Ascending aorta (tissue), 2 donors: Measurements from ENCODE around the gene SAE1. TPM values are rescaled to one million over a fixed set of nuclear protein-coding genes. Genes with fewer than 3 reads are reported as not detected.

ENCODE experiments used
- DNase-seq, 2 donors: peaks; one replicate each; pipeline ENCODE4 v3.0.0-alpha.2; 2019; ENCODE audit warnings: low spot score in 2 of 2
- H3K27ac ChIP-seq, 2 donors: fragments of 200-600 bp; sonication (generic); one replicate each; pipeline ENCODE4 v1.5.1; 2016 to 2017; ENCODE audit warnings: mild to moderate bottlenecking in 1 of 2
- H3K27me3 ChIP-seq: fragments of 200-600 bp; sonication (generic); one replicate; pipeline ENCODE4 v1.5.1; 2017
- H3K36me3 ChIP-seq, 2 donors: fragments of 200-600 bp; sonication (generic); one replicate each; pipeline ENCODE4 v1.5.1; 2016
- H3K4me1 ChIP-seq, 2 donors: fragments of 200-600 bp; sonication (generic); one replicate each; pipeline ENCODE4 v1.5.1; 2016 to 2017; ENCODE audit warnings: mild to moderate bottlenecking in 1 of 2
- H3K4me3 ChIP-seq, 2 donors: fragments of 200-600 bp; sonication (generic); one replicate each; pipeline ENCODE4 v1.5.1; 2016 to 2017; ENCODE audit warnings: mild to moderate bottlenecking in 1 of 2
- H3K9me3 ChIP-seq, 2 donors: fragments of 200-600 bp; sonication (generic); one replicate each; pipeline ENCODE4 v1.5.1; 2016
- CTCF ChIP-seq, 3 experiments: fragments of 200-600 bp in 2 of 3; fragments of 450-650 bp in 1 of 3; sonication (generic) in 2 of 3; IDR thresholded peaks; one replicate each; pipeline ENCODE4 v1.5.1; 2016 to 2019; ENCODE audit warnings: antibody characterized with exemption in 3 of 3, mild to moderate bottlenecking in 1 of 3, moderate library complexity in 1 of 3
- intact Hi-C: fragments of 100-400 bp; cut with DNase I; formaldehyde crosslinking; loops from one replicate; pipeline ENCODE4 v1.15.1; 2023
- total RNA-seq: library from RNA; depleted of rRNA; stranded (reverse); fragments of >200 nt; gene quantifications from one replicate; pipeline ENCODE4 v1.1.0, GENCODE V29; 2016

Gene SAE1
- total RNA-seq, 1 donor from 2014 or later, result 54.4 TPM

GRCh38 chr19:47226426-47227351 is 96.1 kb downstream of the SAE1 start:
- peak; percentile 86 to 93 for DNase-seq
- peak overlapping the region; percentile 100 for H3K27ac ChIP-seq
- peaks cover 18 to 22% of the 10 kb centered on the region in 2 donors for H3K36me3 ChIP-seq
- TF ChIP-seq CTCF (IDR thresholded peaks at IDR 0.05), result no peak
- intact Hi-C loops, result loop anchor here (1.0 kb wide), 3 partner anchors 18 to 50 kb away; partner anchors contain the start of gene CCDC9
- no peaks in the 10 kb centered on the region for H3K27me3 ChIP-seq
- H3K4me3 ChIP-seq, result peak overlapping the region; percentile 88 to 91
- no peaks in the 10 kb centered on the region for H3K9me3 ChIP-seq
- H3K4me1 ChIP-seq, result peaks cover 14 to 29% of the 10 kb centered on the region in 2 donors

GRCh38 chr19:47227352-47228167 is 96.9 kb downstream of the SAE1 start:
- intact Hi-C loops, result loop anchor here (1.0 kb wide), 1 partner anchor 29 kb away; the partner anchor contains the start of gene CCDC9
- Histone ChIP-seq H3K4me1 (peaks cover 17 to 30% of the 10 kb centered on the region in 2 donors), H3K27ac (peak overlapping the region; percentile 100), H3K4me3 (peak overlapping the region; percentile 88 to 91), H3K27me3 (no peaks in the 10 kb centered on the region), H3K36me3 (peaks cover 11 to 15% of the 10 kb centered on the region in 2 donors), H3K9me3 (no peaks in the 10 kb centered on the region)
- DNase-seq, result peak; percentile 82 to 96
- TF ChIP-seq CTCF (IDR thresholded peaks at IDR 0.05), result no peak

- Histone ChIP-seq H3K36me3 (peaks cover 8 to 15% of the 10 kb centered on the region in 2 donors), H3K27me3 (no peaks in the 10 kb centered on the region), H3K4me3 (peak overlapping the region; percentile 88 to 91), H3K4me1 (peaks cover 17 to 30% of the 10 kb centered on the region in 2 donors), H3K9me3 (no peaks in the 10 kb centered on the region), H3K27ac (peak overlapping the region; percentile 100)
- intact Hi-C loops, result no loop called here
- no peak for TF ChIP-seq CTCF (IDR thresholded peaks at IDR 0.05)
- peak in 1 of 2 donors; percentile 78 for DNase-seq
Measured at GRCh38 chr19:47228168-47228936, 97.7 kb downstream of the SAE1 start.

GRCh38 chr19:47228937-47229675 is 98.5 kb downstream of the SAE1 start:
- H3K27me3 ChIP-seq, result no peaks in the 10 kb centered on the region
- H3K27ac ChIP-seq, result peak overlapping the region; percentile 100
- no peak for DNase-seq
- H3K4me3 ChIP-seq, result peak overlapping the region; percentile 88 to 91
- intact Hi-C loops, result no loop called here
- H3K36me3 ChIP-seq, result peaks cover 3 to 8% of the 10 kb centered on the region in 2 donors
- peaks cover 17 to 30% of the 10 kb centered on the region in 2 donors for H3K4me1 ChIP-seq
- TF ChIP-seq CTCF (IDR thresholded peaks at IDR 0.05), result no peak
- H3K9me3 ChIP-seq, result no peaks in the 10 kb centered on the region
